HepG2 (cell line): ENCODE data around the gene TNS4.

Experiments
- ATF7-NPFF ChIP-seq: sonication (generic); formaldehyde crosslinking; IDR thresholded peaks from 2 replicates; pipeline ENCODE4 v1.8.1; 2023; ENCODE audit warnings: mild to moderate bottlenecking, low read depth, missing genetic modification reagents, moderate library complexity
- FOXJ3 ChIP-seq: sonication (generic); formaldehyde crosslinking; IDR thresholded peaks from 2 replicates; pipeline ENCODE4 v1.4.0; 2020; ENCODE audit warnings: missing genetic modification reagents, mild to moderate bottlenecking, borderline replicate concordance
- TCF7 ChIP-seq: sonication (generic); IDR thresholded peaks from 2 replicates; pipeline ENCODE4 v1.6.1; 2016; ENCODE audit warnings: antibody characterized with exemption, low read depth
- USF2 ChIP-seq, 2 experiments: sonication (generic) in 1 of 2; formaldehyde crosslinking in 1 of 2; IDR thresholded peaks; 2 replicates each; pipeline versions ENCODE4 v1.5.1 to v1.6.1; 2011 to 2020; ENCODE audit warnings: borderline replicate concordance in 1 of 2, low read depth in 1 of 2, low read length in 1 of 2, mild to moderate bottlenecking in 1 of 2, missing genetic modification reagents in 1 of 2, moderate library complexity in 1 of 2
- ZNF138 ChIP-seq: sonication (generic); formaldehyde crosslinking; IDR thresholded peaks from 2 replicates; pipeline ENCODE4 v1.5.0; 2020; ENCODE audit warnings: mild to moderate bottlenecking, low read depth, missing genetic modification reagents
- ZNF792 ChIP-seq: IDR thresholded peaks from 2 replicates; pipeline ENCODE4 v1.6.1; 2016
- TF ChIP-seq, protein P1 (sequence below): sonication (generic); formaldehyde crosslinking; IDR thresholded peaks from 2 replicates; pipeline ENCODE4 v1.8.1; 2023; ENCODE audit warnings: mild to moderate bottlenecking, missing genetic modification reagents, borderline replicate concordance
- TF ChIP-seq, protein P2 (sequence below), 2 experiments: sonication (generic) in 1 of 2; formaldehyde crosslinking in 1 of 2; IDR thresholded peaks; 2 replicates each; pipeline versions ENCODE4 v1.4.0 to v1.6.1; 2018 to 2020; ENCODE audit warnings: missing genetic modification reagents in 2 of 2, borderline replicate concordance in 1 of 2, low read depth in 1 of 2, mild to moderate bottlenecking in 1 of 2, missing biosample characterization in 1 of 2
- TF ChIP-seq, protein P3 (sequence below): sonication (generic); formaldehyde crosslinking; IDR thresholded peaks from 2 replicates; pipeline ENCODE4 v1.8.0; 2022; ENCODE audit warnings: missing genetic modification reagents, mild to moderate bottlenecking, moderate library complexity, borderline replicate concordance

GRCh38 chr17:40547785-40548478, 46.5 kb upstream of the TNS4 start:
- TF ChIP-seq TCF7, result no peak
- TF ChIP-seq, protein P1, sequence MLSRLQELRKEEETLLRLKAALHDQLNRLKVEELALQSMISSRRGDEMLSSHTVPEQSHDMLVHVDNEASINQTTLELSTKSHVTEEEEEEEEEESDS, result no peak
- TF ChIP-seq, protein P2, sequence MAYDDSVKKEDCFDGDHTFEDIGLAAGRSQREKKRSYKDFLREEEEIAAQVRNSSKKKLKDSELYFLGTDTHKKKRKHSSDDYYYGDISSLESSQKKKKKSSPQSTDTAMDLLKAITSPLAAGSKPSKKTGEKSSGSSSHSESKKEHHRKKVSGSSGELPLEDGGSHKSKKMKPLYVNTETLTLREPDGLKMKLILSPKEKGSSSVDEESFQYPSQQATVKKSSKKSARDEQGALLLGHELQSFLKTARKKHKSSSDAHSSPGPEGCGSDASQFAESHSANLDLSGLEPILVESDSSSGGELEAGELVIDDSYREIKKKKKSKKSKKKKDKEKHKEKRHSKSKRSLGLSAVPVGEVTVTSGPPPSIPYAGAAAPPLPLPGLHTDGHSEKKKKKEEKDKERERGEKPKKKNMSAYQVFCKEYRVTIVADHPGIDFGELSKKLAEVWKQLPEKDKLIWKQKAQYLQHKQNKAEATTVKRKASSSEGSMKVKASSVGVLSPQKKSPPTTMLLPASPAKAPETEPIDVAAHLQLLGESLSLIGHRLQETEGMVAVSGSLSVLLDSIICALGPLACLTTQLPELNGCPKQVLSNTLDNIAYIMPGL (CRISPR knock-in tag; IDR thresholded peaks at IDR 0.05; ENCODE audit: borderline replicate concordance in 1 of 2, low read depth in 1 of 2), result no peak
- TF ChIP-seq FOXJ3 (CRISPR knock-in tag), result no peak
- TF ChIP-seq, protein P3, sequence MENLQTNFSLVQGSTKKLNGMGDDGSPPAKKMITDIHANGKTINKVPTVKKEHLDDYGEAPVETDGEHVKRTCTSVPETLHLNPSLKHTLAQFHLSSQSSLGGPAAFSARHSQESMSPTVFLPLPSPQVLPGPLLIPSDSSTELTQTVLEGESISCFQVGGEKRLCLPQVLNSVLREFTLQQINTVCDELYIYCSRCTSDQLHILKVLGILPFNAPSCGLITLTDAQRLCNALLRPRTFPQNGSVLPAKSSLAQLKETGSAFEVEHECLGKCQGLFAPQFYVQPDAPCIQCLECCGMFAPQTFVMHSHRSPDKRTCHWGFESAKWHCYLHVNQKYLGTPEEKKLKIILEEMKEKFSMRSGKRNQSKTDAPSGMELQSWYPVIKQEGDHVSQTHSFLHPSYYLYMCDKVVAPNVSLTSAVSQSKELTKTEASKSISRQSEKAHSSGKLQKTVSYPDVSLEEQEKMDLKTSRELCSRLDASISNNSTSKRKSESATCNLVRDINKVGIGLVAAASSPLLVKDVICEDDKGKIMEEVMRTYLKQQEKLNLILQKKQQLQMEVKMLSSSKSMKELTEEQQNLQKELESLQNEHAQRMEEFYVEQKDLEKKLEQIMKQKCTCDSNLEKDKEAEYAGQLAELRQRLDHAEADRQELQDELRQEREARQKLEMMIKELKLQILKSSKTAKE, result no peak
- no peak for TF ChIP-seq ZNF138 (CRISPR knock-in tag)
- no peak for TF ChIP-seq USF2 (IDR thresholded peaks at IDR 0.05; ENCODE audit: low read depth, low read length)
- TF ChIP-seq USF2 (CRISPR knock-in tag; IDR thresholded peaks at IDR 0.05; ENCODE audit: borderline replicate concordance), result no peak
- TF ChIP-seq ZNF792, result no peak
- no peak for TF ChIP-seq ATF7-NPFF (CRISPR knock-in tag)
